ENCODE results near the gene OR6M1.
A peak's percentile ranks its signal among the peaks of the same experiment; 100 is the strongest.

The OR6M1 gene

GRCh38 chr11:123806249-123806648 lies at the start of gene OR6M1:
OR6M1 (minus strand) TSS chr11:123806349; CDS start chr11:123806349, 0 bp downstream.
- no peak for DNase-seq

DNA sequence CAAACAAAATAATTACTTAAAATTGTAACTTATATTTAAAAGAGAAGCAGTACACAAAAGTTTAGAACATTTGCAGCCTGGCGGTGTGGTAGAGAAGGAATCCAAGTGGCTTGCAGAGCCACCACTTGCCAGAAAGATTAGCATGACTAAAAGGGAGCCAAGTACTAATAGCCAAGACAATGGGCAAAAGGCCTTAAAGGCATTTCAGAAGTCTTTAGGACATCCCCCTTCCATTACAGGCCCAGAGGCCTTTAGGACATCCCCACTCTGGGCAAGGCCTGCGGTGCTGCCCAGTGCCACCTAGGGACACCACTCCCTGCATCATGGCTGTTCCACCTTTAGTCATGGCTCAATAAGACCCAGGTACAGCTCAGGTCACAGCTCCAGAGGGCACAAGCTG lies 46.9 kb upstream of the OR6M1 start:
- DNase-seq = no peak

DNA sequence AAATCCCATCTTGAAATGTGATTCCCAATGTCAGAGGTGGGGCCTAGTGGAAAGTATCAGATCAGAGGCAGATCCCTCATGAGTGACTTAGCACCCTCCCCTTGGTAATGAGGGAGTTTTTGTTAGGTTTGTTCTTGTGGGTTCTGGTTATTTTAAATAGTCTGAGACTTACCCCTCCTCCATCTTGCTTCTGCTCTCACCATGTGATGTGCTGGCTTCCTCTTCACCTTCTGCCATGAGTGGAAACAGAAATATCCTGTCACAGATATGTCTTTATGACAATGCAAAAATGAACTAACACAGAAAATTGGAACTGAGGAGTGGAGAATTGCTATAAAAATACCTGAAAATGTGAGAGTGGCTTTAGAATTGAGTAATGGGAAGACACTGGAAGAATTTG lies 46.2 kb upstream of the OR6M1 start:
- peak; percentile 8 for DNase-seq

GRCh38 chr11:123851110-123851509 lies 45.0 kb upstream of the OR6M1 start:
- DNase-seq = no peak

DNA sequence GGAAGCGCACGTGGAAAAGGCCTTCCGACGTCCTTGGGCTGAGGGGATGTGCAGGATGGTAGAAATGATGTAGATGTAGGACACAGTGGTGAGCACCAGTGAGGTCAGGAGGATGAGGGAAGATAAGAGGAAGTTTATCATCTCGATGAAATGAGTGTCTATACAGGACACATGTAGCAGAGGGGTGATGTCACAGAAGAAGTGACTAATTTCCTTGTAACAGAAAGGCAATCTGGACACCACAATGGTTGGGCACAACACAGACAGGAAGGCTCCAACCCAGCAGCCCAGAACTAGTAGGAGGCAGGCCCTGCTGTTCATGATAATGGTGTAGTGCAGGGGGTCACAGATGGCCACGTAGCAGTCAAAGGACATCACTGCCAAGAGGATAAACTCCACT lies 35.0 kb upstream of the OR6M1 start:
- DNase-seq = peak; percentile 11

DNA sequence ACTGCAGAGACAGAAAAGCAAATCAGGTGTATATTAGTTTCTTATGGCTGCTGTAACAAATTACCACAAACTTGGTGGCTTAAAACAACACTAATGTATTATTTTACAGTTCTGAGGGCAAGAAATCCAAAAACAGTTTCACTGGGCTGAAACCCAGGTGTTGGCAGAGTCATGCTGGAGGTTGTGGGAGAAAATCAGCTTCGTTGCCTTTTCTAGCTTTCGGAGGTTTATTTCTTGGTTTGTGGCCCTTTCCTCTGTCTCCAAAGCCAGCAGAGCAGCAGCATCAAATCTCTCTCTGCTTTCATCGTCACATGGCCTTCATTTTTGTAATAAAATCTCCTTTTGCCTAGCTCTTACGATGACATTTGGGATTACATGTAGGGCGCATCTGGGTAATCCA lies 33.0 kb upstream of the OR6M1 start:
- DNase-seq = no peak

GRCh38 chr11:123838659-123839058 lies 32.5 kb upstream of the OR6M1 start:
- no peak for DNase-seq

GRCh38 chr11:123838199-123838598 lies 32.0 kb upstream of the OR6M1 start:
- no peak for DNase-seq

DNA sequence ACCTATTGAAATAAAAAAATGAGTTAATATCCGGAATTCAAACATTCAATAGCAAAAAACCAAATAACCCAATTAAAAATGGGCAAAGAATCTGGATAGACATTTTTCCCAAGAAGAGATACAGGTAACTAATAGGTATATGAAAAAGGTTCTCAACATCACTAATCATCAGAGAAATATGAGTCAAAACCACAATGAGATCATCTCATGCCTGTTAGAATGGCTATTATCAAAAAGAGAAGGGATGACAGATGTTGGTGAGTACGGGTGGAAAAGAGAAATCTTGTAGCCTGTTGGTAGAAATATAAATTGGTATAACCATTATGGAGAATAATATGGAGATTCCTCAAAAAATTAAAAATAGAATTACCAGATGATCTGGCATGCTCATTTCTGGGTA lies 26.9 kb upstream of the OR6M1 start:
- DNase-seq = no peak

DNA sequence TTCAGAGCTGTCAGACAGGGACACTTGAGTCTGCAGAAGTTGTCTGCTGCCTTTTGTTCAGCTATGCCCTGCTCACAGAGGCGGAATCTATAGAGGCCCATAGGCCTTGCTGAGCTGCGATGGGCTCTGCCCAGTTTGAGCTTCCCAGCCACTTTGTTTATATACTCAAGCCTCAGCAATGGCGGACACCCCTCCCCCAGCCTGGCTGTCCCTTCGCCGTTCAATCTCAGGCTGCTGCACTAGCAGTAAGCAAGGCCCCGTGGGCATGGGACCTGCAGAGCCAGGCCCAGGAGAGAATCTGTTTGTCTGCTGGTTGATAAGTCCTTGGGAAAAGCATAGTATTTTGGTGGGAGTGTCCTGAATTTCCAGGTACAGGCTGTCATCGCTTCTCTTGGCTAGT lies 23.6 kb upstream of the OR6M1 start:
- DNase-seq = no peak

GRCh38 chr11:123822599-123822998 lies 16.4 kb upstream of the OR6M1 start:
- no peak for DNase-seq

DNA sequence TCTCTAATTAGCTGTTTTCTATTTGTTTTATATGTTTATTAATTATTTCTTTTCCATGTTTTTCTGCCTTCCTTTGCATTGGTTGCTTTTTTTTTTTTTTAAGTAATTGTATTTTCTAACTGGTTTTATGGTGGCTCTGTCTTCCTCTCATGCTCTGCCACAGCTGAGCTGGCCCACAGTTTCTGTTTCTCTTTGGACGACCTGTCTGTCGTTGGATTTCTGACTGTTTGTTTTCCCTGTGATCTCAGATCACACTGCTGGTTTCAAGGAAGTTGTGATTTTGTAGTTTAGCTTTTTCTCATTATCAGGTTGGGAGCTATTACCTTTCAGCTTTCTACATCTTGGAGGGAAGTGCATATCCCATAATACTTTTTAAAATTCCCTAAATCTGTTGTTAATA lies 15.9 kb upstream of the OR6M1 start:
- DNase-seq = peak; percentile 17

GRCh38 chr11:123815122-123815521 lies 9.0 kb upstream of the OR6M1 start:
- no peak for DNase-seq

GRCh38 chr11:123801765-123802164 lies 4.4 kb downstream of the OR6M1 start:
- no peak for DNase-seq

DNA sequence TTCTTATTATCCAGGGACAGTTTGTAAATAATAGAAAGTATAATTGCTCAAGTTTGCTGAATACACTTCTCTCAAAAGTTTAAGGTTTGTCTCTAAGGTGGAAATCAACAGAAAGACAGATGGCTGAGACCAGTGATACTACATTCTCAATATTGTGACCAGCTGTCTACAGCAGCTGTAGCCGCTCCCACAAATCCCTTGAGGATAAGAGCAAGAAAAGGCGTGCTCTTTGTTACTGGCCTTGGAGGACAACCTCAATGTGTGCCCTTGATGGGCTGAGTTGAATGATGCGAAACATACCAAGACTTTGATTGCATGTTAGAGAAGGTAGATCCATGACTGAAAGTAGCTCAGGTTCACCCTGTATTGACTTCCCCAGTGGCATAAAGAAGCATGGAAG lies 6.1 kb downstream of the OR6M1 start:
- no peak for DNase-seq

- DNase-seq = no peak
Measured at GRCh38 chr11:123799438-123799837, 6.7 kb downstream of the OR6M1 start.

GRCh38 chr11:123798513-123799252 lies 7.5 kb downstream of the OR6M1 start:
- no peak for DNase-seq

DNA sequence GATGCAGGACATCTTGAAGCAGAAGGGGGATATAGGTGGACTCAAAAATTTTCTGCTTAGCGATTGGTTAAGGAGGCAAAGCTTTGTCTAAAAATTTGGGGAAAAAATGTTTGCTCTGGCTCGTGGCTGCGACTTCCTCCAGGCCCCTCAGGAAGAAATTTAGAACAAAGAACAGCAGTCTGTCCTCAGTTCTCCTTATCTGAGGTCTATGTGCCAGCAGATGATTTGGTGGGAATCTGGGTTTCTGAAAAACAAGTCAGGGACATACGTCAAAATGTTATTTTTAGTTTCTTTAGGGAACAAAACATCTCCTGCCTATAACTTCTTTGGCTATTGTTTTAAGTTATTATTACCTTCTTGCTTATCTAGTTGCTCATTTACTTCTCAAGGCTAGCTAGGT lies 8.1 kb downstream of the OR6M1 start:
- DNase-seq = no peak

DNA sequence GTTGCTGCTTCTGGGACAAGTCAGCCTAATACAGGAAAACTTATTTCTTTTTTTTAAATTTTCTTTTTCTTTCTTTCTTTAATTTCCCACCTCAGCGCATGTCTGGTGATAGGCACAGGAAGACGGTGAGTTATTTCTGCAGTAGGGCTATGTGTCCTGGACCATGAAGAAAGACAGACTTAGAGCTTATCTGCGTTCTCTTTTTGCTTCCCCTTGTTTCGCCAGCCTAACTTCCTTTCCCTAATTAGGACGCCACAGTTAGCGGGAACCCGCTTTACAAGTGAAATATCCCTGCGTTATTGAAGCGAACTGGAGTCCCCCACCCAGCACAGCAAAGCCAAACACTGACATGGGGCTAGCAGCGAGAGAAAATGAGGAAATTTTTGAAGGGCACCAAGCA lies 8.6 kb downstream of the OR6M1 start:
- no peak for DNase-seq

DNA sequence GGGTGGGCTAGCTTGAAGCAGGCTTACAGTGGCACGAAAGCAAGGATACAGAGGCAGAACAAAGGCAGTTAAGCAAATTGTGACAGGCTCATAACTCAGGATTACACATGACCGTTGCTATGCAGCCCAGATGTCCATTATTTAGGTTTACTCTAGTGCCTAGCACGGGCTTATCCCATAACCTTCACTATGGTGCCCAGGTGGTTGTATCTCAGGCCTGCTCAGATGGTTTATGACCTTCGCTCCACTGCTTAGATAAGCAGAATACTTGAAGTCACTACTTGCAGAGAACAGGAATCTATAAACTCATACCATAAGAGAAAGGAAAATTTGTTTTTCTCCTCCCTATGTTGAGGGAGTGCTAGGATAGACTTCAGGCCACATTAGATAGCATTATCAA lies 9.0 kb downstream of the OR6M1 start:
- DNase-seq = no peak

DNA sequence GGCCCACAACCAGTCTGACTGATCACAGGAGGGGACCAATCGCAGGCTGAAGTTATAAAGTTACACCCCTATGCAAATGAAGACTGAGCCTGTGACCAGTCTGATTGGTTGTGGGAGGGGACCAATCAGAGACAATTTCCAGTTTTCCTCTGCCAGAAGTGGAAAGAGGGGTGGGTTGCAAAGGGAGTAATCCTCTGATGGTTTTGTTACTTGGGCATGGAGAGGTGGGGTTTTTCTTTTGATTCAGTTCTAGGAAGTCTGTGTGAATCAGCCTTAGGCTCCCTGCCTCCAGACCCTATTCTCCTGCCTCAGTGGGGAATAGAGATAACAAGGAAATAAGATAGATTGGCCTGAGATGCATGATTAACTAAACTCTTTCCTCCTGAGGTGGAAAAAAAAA lies 9.9 kb downstream of the OR6M1 start:
- no peak for DNase-seq

DNA sequence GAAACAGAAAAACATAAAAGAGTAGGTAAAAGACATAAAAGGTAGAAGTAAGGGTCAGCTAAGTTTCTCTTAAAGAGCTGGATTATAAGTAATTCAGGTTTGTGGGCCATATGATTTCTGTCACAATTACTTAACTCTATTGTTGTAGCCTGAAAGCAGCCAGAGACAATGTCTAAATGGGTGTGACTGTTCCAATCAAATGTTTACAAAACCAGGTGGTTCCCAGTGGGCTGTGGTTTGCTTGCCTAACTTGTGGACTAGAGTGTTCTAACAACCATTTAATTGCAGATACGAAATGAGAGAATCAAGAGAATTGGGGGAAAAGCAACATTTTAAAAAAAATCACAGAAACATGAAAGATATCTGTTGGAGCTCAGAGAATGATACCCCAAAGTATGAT lies 22.6 kb downstream of the OR6M1 start:
- DNase-seq = no peak

DNA sequence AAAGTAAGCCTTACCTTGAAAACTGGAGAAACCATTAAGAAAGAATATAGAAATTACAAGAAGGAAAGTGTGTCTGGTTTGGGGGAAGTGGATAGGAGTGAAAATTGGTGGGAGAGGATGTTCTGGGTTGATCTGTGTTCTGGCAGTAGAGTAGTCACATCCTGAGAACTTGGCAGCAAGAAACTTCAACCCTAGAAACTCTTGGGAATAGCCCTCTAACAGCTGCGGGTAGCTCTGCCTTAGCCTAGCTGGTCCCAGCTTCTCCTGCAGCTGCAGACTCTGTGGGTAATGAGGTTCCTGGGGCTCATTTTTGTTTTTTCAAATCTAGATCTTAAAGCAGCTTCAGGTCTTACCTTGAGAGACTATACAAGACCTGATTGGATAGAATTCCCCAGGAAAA lies 27.6 kb downstream of the OR6M1 start:
- DNase-seq = no peak

DNA sequence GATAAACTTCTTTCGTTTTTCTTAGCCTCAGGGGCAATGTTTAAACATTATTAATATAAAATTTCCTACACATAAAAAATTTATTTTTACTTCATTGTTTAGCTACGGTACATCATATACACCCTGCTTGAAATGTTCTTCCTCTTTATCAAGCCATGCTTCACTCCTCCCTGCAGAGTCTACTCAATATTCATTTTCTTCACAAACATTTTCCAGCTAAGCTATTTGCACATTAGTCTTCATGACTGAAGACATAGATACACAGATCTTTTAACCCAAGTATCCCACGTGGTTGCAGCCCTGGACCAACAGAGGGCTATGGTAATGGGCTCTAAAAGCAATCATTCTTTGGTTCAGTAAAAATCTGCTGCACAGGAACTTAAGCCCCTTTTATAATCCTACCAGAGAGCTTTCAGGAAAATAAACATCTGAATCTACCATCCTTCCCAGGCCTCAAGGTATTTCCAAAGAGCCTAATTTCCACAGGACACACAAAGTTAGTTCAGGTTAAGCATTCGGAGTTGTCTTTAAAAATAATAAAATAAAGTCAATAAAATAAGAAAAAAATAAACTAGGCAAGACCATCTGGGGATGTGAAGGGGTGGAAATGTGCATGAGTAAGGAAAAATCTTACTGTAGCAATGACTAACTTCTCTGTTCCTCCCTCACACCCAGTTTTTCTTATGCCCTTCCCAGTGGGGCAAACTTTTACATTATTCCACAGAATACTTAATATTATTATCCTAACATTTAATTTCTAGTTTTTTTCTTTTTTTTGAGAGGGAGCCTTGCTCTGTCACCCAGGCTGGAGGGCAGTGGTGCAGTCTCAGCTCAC lies 30.2 kb downstream of the OR6M1 start:
- DNase-seq = no peak

DNA sequence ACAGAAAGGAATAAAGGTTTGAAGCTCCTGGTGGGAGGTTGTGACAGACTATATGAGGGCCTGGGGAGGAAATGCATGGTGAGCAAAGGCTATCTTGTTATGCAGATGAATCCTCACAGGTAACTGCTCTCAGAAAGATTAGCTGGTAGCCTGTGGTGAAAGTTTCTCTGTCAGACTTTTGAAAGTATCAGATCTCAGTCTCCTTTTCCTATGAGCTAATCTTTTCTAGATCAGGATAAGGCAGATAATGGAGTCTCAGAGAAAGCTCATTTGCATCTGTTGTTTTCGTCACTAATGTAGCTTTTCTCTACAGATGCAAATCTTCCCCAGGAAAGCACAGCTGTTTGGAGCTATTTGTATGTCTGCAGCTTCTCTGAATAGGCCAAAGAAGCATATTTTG lies 30.9 kb downstream of the OR6M1 start:
- DNase-seq = no peak
